ENCODE data around the gene TDRD12. TPM values are rescaled to one million over a fixed set of nuclear protein-coding genes. Genes with fewer than 3 reads are reported as not detected.

The TDRD12 gene
- total RNA-seq, 1 experiment from 2014 or later = 1.3 TPM

DNA sequence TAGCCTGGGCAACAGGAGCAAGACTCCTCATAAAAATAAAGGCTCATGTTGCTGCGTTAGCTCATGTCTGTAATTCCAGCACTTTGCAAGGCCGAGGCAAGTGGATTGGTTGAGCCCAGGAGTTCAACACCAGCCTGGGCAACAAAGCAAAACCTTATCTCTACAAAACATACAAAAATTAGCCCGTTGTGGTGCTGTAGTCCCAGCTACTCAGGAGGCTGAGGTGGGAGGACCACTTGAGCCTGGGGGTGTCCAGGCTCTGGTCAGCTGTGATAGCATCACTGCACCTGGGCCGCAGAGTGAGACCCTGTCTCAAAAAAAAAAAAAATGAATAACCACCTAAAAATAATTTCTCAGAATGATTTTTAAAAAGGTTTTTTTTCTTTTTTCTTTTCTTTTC is 31.9 kb upstream of the TDRD12 start:
- Histone ChIP-seq H3K4me2 (ENCODE audit: insufficient read depth, insufficient read length, low read length) (no peak overlapping the region), H2BK5ac (ENCODE audit: insufficient read length, low read length) (no peak overlapping the region), H3K4ac (ENCODE audit: low read depth, low read length) (no peak overlapping the region), H3K18ac (ENCODE audit: insufficient read length, low read depth, low read length) (no peak overlapping the region), H3K27me3 (ENCODE audit: insufficient read depth, low read length) (no peaks in the 10 kb centered on the region; the same call in 1 of the 2 replicates), H3K9me3 (ENCODE audit: control insufficient read depth, low read depth, low read length) (no peaks in the 10 kb centered on the region), H4K5ac (ENCODE audit: insufficient read length, low read depth, low read length) (no peak overlapping the region), H3K9ac (ENCODE audit: extremely low read depth, insufficient read length, low read length) (no peak overlapping the region), H3K4me1 (ENCODE audit: insufficient read depth, low read length) (peaks cover 1% of the 10 kb centered on the region; the same call in 1 of the 2 replicates), H3K27ac (ENCODE audit: insufficient read length, low read depth, low read length) (no peak overlapping the region), H2BK12ac (ENCODE audit: insufficient read length, low read depth, low read length) (no peak overlapping the region), H4K91ac (ENCODE audit: insufficient read length, low read depth, low read length) (no peak overlapping the region), H3K23ac (ENCODE audit: insufficient read length, low read depth, low read length) (no peak overlapping the region), H2BK20ac (ENCODE audit: low read depth, low read length, poor library complexity, severe bottlenecking) (no peak overlapping the region), H4K20me1 (ENCODE audit: control insufficient read depth, insufficient read depth, insufficient read length) (no peaks in the 10 kb centered on the region), H3K56ac (ENCODE audit: insufficient read length, low read depth, low read length) (no peak overlapping the region), H3T11ph (ENCODE audit: low read length) (no peak overlapping the region), H3K79me2 (ENCODE audit: insufficient read depth, low read length) (no peaks in the 10 kb centered on the region), H3K23me2 (ENCODE audit: insufficient read length, low read depth, low read length, poor library complexity, severe bottlenecking) (peaks cover 6% of the 10 kb centered on the region), H2BK120ac (ENCODE audit: low read depth, low read length, poor library complexity, severe bottlenecking) (no peak overlapping the region), H2BK15ac (ENCODE audit: low read depth, low read length) (no peak overlapping the region), H4K8ac (replicated peaks; ENCODE audit: insufficient read length, low read depth, low read length) (no peak overlapping the region), H2AK5ac (ENCODE audit: insufficient read length, low read length) (no peak overlapping the region), H2AFZ (ENCODE audit: low read length) (no peak overlapping the region), H3K79me1 (ENCODE audit: insufficient read depth, low read depth, low read length, poor library complexity, severe bottlenecking) (no peaks in the 10 kb centered on the region), H3K14ac (ENCODE audit: insufficient read depth, low read length) (no peak overlapping the region)
- H3K4me3 Mint-ChIP-seq = no peak overlapping the region
- H3K36me3 Mint-ChIP-seq (ENCODE audit: insufficient read depth in 1 of 3, low read depth in 3 of 3) = peaks cover 0 to under 1% (median 0%) of the 10 kb centered on the region in 3 experiments; a peak in 2 of 7 replicates
- no peak overlapping the region for H3K27ac Mint-ChIP-seq
- peaks cover 4% of the 10 kb centered on the region for H3K27me3 Mint-ChIP-seq (ENCODE audit: low read depth)
- TF ChIP-seq, protein P1, sequence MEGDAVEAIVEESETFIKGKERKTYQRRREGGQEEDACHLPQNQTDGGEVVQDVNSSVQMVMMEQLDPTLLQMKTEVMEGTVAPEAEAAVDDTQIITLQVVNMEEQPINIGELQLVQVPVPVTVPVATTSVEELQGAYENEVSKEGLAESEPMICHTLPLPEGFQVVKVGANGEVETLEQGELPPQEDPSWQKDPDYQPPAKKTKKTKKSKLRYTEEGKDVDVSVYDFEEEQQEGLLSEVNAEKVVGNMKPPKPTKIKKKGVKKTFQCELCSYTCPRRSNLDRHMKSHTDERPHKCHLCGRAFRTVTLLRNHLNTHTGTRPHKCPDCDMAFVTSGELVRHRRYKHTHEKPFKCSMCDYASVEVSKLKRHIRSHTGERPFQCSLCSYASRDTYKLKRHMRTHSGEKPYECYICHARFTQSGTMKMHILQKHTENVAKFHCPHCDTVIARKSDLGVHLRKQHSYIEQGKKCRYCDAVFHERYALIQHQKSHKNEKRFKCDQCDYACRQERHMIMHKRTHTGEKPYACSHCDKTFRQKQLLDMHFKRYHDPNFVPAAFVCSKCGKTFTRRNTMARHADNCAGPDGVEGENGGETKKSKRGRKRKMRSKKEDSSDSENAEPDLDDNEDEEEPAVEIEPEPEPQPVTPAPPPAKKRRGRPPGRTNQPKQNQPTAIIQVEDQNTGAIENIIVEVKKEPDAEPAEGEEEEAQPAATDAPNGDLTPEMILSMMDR (conservative IDR thresholded peaks at IDR 0.05) = no peak
- peaks cover 0 to under 1% of the 10 kb centered on the region in 2 experiments; a peak in 1 of 5 replicates for H3K9me3 Mint-ChIP-seq
- H3K4me1 Mint-ChIP-seq = peaks cover under 1 to 7% of the 10 kb centered on the region in 2 experiments; a peak in 3 of 4 replicates
- DNase-seq = no peak
- WGBS (ENCODE audit: extremely low coverage, insufficient read length, low lambda C conversion rate) = no CpG with 5 or more reads among the region's 4 CpGs

All from H9 (cell line).